Measurements from ENCODE around the gene TFEB. TPM values are rescaled to one million over a fixed set of nuclear protein-coding genes. Genes with fewer than 3 reads are reported as not detected.

The TFEB gene
- total RNA-seq, 3 donors from 2014 or later (not counting 1 experiment from before 2014, with no cell fraction given): 56.0 to 66.7 (median 66.2) TPM

- TF ChIP-seq CTCF (IDR thresholded peaks at IDR 0.05): no peak
- Mint-ChIP-seq H3K4me3 (no peak overlapping the region), H3K36me3 (peaks cover 13% of the 10 kb centered on the region), H3K27ac (no peak overlapping the region), H3K4me1 (peaks cover 0 to 9% of the 10 kb centered on the region in 2 donors), H3K9me3 (no peaks in the 10 kb centered on the region), H3K27me3 (ENCODE audit: low read depth in 2 of 2) (no peaks in the 10 kb centered on the region)
- Histone ChIP-seq H3K4me3 (ENCODE audit: low read length) (no peak overlapping the region), H3K27ac (ENCODE audit: low read length) (no peak overlapping the region), H3K4me1 (ENCODE audit: control insufficient read depth, insufficient read depth, low read length) (peaks cover 14% of the 10 kb centered on the region), H3K36me3 (ENCODE audit: control insufficient read depth, insufficient read depth, low read length) (peaks cover 37% of the 10 kb centered on the region), H3K27me3 (ENCODE audit: control insufficient read depth, insufficient read depth, low read length) (no peaks in the 10 kb centered on the region), H3K9me3 (ENCODE audit: control insufficient read depth, insufficient read depth, low read length) (no peaks in the 10 kb centered on the region)
- ATAC-seq (no peak), DNase-seq (no peak)
- intact Hi-C loops (cut with micrococcal nuclease): no loop called here
- 96% methylated on average over 30 of the region's 30 CpGs for WGBS (ENCODE audit: insufficient coverage)
Measured at GRCh38 chr6:41770381-41771057, 35.1 kb upstream of the TFEB start.

GRCh38 chr6:41769376-41769775 is 34.0 kb upstream of the TFEB start:
- ATAC-seq (no peak), DNase-seq (no peak)
- Histone ChIP-seq H3K36me3 (ENCODE audit: control insufficient read depth, insufficient read depth, low read length) (peaks cover 26% of the 10 kb centered on the region), H3K4me1 (ENCODE audit: control insufficient read depth, insufficient read depth, low read length) (peaks cover 14% of the 10 kb centered on the region), H3K27ac (ENCODE audit: low read length) (no peak overlapping the region), H3K4me3 (ENCODE audit: low read length) (no peak overlapping the region), H3K9me3 (ENCODE audit: control insufficient read depth, insufficient read depth, low read length) (no peaks in the 10 kb centered on the region), H3K27me3 (ENCODE audit: control insufficient read depth, insufficient read depth, low read length) (no peaks in the 10 kb centered on the region)
- H3K27ac Mint-ChIP-seq: no peak overlapping the region
- peaks cover 5% of the 10 kb centered on the region for H3K36me3 Mint-ChIP-seq
- 96% methylated on average over 8 of the region's 8 CpGs for WGBS (ENCODE audit: insufficient coverage)
- no peaks in the 10 kb centered on the region for H3K9me3 Mint-ChIP-seq
- intact Hi-C loops (cut with micrococcal nuclease): no loop called here
- TF ChIP-seq CTCF (IDR thresholded peaks at IDR 0.05): no peak
- peaks cover 0 to 9% of the 10 kb centered on the region in 2 donors for H3K4me1 Mint-ChIP-seq
- H3K27me3 Mint-ChIP-seq (ENCODE audit: low read depth in 2 of 2): no peaks in the 10 kb centered on the region
- no peak overlapping the region for H3K4me3 Mint-ChIP-seq

- H3K4me1 ChIP-seq (ENCODE audit: control insufficient read depth, insufficient read depth, low read length): peaks cover 14% of the 10 kb centered on the region
- peak overlapping the region in 1 of 2 donors; percentile 62 for H3K27ac Mint-ChIP-seq
- intact Hi-C loops (cut with micrococcal nuclease): no loop called here
Measured at GRCh38 chr6:41768545-41769308, 33.3 kb upstream of the TFEB start.

More at GRCh38 chr6:41768545-41769308, 33.3 kb upstream of the TFEB start:
- no peak for DNase-seq
- H3K27ac ChIP-seq (ENCODE audit: low read length): peak overlapping the region; percentile 51
- no peak for ATAC-seq
- H3K4me3 Mint-ChIP-seq: no peak overlapping the region
- TF ChIP-seq CTCF (IDR thresholded peaks at IDR 0.05): no peak
- no peak overlapping the region for H3K4me3 ChIP-seq (ENCODE audit: low read length)
- H3K27me3 ChIP-seq (ENCODE audit: control insufficient read depth, insufficient read depth, low read length): no peaks in the 10 kb centered on the region
- H3K36me3 ChIP-seq (ENCODE audit: control insufficient read depth, insufficient read depth, low read length): peaks cover 23% of the 10 kb centered on the region
- WGBS (ENCODE audit: insufficient coverage): 54% methylated on average over 10 of the region's 10 CpGs
- H3K4me1 Mint-ChIP-seq: peaks cover 0 to 9% of the 10 kb centered on the region in 2 donors
- H3K36me3 Mint-ChIP-seq: no peaks in the 10 kb centered on the region
- no peaks in the 10 kb centered on the region for H3K9me3 ChIP-seq (ENCODE audit: control insufficient read depth, insufficient read depth, low read length)
- no peaks in the 10 kb centered on the region for H3K27me3 Mint-ChIP-seq (ENCODE audit: low read depth in 2 of 2)
- no peaks in the 10 kb centered on the region for H3K9me3 Mint-ChIP-seq

Measured in natural killer cell (primary cell).